AG04450 (cell line): Measurements from ENCODE around the gene PTPMT1. TPM values are rescaled to one million over a fixed set of nuclear protein-coding genes. Genes with fewer than 3 reads are reported as not detected.

ENCODE experiments used
- CTCF ChIA-PET: fragments of 300-600, 350-600 bp; formaldehyde crosslinking; extraction: SDS; loops from one replicate; lab custom pipeline; 2022; ENCODE audit warnings: antibody characterized with exemption, inconsistent platforms; lab: Charles Lee
- POLR2A ChIA-PET: fragments of 350-600 bp; formaldehyde crosslinking; extraction: SDS; loops from one replicate; lab custom pipeline; 2021; ENCODE audit warnings: antibody characterized with exemption, inconsistent platforms; lab: Yijun Ruan, JAX
- DNase-seq: peaks from one replicate; pipeline ENCODE4 v3.0.0-alpha.2; 2011; ENCODE audit warnings: low read depth, low spot score
- H3K27ac ChIP-seq: one replicate; pipeline ENCODE4 v1.5.1; 2012; ENCODE audit warnings: low read depth, low read length, control low read depth
- H3K27me3 ChIP-seq: one replicate; pipeline ENCODE4 v1.6.0; 2012; ENCODE audit warnings: low read length; ENCODE audit not compliant: control insufficient read depth, insufficient read depth
- H3K4me3 ChIP-seq: 2 replicates; pipeline ENCODE4 v1.5.1; 2011; ENCODE audit warnings: mild to moderate bottlenecking, low read depth, low read length, control low read depth
- H3K9me3 ChIP-seq: 2 replicates; pipeline ENCODE4 v1.5.1; 2012; ENCODE audit warnings: low read length; ENCODE audit not compliant: control insufficient read depth, insufficient read depth
- CTCF ChIP-seq: IDR thresholded peaks from 2 replicates; pipeline ENCODE4 v1.5.1; 2011; ENCODE audit warnings: low read depth, low read length, control low read depth, inconsistent platforms
- polyA plus RNA-seq: library from polyadenylated mRNA; depleted of rRNA; stranded (reverse); fragments of >200 nt; gene quantifications from 2 replicates; pipeline ENCODE4 v1.2.3, GENCODE V29; 2011

Gene PTPMT1
- polyA plus RNA-seq, 1 experiment: 39.5 TPM

GRCh38 chr11:47592251-47592650 lies 26.9 kb downstream of the PTPMT1 start:
- CTCF ChIA-PET: no interaction called here
- TF ChIP-seq CTCF: no peak

GRCh38 chr11:47592970-47593369 lies 27.6 kb downstream of the PTPMT1 start:
- H3K9me3 ChIP-seq: peaks cover 8% of the 10 kb centered on the region; the same call in 1 of the 2 replicates
- peaks cover 45% of the 10 kb centered on the region for H3K27me3 ChIP-seq
- ChIA-PET CTCF (no interaction called here), POLR2A (no interaction called here)
- no peak for TF ChIP-seq CTCF
- DNase-seq: no peak
- H3K4me3 ChIP-seq: no peak overlapping the region
- no peak overlapping the region for H3K27ac ChIP-seq

More at GRCh38 chr11:47592251-47592650, 26.9 kb downstream of the PTPMT1 start:
- POLR2A ChIA-PET: no interaction called here
- Histone ChIP-seq H3K9me3 (peaks cover 8% of the 10 kb centered on the region; the same call in 1 of the 2 replicates), H3K4me3 (no peak overlapping the region), H3K27ac (no peak overlapping the region), H3K27me3 (peaks cover 45% of the 10 kb centered on the region)
- no peak for DNase-seq

- POLR2A ChIA-PET: no interaction called here
Observed at GRCh38 chr11:47593492-47593933, 28.1 kb downstream of the PTPMT1 start.

GRCh38 chr11:47593934-47594855 lies 28.8 kb downstream of the PTPMT1 start, which contains the start of gene C1QTNF4:
C1QTNF4 (minus strand) TSS chr11:47594411; CDS start chr11:47590810, 3,601 bp downstream.
- CTCF ChIA-PET: no interaction called here
- peaks cover 45% of the 10 kb centered on the region for H3K27me3 ChIP-seq

More at GRCh38 chr11:47593492-47593933, 28.1 kb downstream of the PTPMT1 start:
- no peak overlapping the region; the same call in 1 of the 2 replicates for H3K4me3 ChIP-seq
- TF ChIP-seq CTCF: no peak
- peaks cover 45% of the 10 kb centered on the region for H3K27me3 ChIP-seq
- no peak for DNase-seq
- H3K9me3 ChIP-seq: peaks cover 8% of the 10 kb centered on the region; the same call in 1 of the 2 replicates
- no peak overlapping the region for H3K27ac ChIP-seq
- CTCF ChIA-PET: no interaction called here

More at GRCh38 chr11:47593934-47594855, 28.8 kb downstream of the PTPMT1 start, which contains the start of gene C1QTNF4:
- Histone ChIP-seq H3K27ac (no peak within 1 kb of the TSS), H3K9me3 (peaks cover 8% of the 10 kb centered on the region; the same call in 1 of the 2 replicates), H3K4me3 (peak within 1 kb of the TSS; percentile 48)
- POLR2A ChIA-PET: interaction anchor here (1.5 to 1.6 kb wide), 2 partner anchors 10 to 14 kb away, joined by 3 read pairs; no protein-coding TSS in a partner anchor
- TF ChIP-seq CTCF: no peak
- no peak for DNase-seq
